ENCODE results near the gene SLC44A5.

GRCh38 chr1:75449998-75450397 lies 160.9 kb downstream of the SLC44A5 start:
- TF ChIP-seq RFX5 (IDR thresholded peaks at IDR 0.05) = no peak
- no peak for TF ChIP-seq CHD2 (IDR thresholded peaks at IDR 0.05; ENCODE audit: low read length, partially characterized antibody)
- TF ChIP-seq SREBF2 (IDR thresholded peaks at IDR 0.05) = no peak
- TF ChIP-seq, protein P1, sequence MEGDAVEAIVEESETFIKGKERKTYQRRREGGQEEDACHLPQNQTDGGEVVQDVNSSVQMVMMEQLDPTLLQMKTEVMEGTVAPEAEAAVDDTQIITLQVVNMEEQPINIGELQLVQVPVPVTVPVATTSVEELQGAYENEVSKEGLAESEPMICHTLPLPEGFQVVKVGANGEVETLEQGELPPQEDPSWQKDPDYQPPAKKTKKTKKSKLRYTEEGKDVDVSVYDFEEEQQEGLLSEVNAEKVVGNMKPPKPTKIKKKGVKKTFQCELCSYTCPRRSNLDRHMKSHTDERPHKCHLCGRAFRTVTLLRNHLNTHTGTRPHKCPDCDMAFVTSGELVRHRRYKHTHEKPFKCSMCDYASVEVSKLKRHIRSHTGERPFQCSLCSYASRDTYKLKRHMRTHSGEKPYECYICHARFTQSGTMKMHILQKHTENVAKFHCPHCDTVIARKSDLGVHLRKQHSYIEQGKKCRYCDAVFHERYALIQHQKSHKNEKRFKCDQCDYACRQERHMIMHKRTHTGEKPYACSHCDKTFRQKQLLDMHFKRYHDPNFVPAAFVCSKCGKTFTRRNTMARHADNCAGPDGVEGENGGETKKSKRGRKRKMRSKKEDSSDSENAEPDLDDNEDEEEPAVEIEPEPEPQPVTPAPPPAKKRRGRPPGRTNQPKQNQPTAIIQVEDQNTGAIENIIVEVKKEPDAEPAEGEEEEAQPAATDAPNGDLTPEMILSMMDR (IDR thresholded peaks at IDR 0.05) = no peak
- no peak for TF ChIP-seq EHMT2 (IDR thresholded peaks at IDR 0.05; ENCODE audit: low read depth)
- TF ChIP-seq ZC3H11A (IDR thresholded peaks at IDR 0.05) = no peak
- TF ChIP-seq NR3C1 (IDR thresholded peaks at IDR 0.05) = no peak
- no peak for TF ChIP-seq JUN (IDR thresholded peaks at IDR 0.05)
